Skeletal muscle satellite cell (primary cell): ENCODE results near the gene PRR15L.
A peak's percentile ranks its signal among the peaks of the same experiment; 100 is the strongest.

Source experiments
- H3K27me3 ChIP-seq: 2 replicates; pipeline ENCODE4 v1.7.0; 2013; ENCODE audit warnings: low read length; ENCODE audit not compliant: control insufficient read depth, insufficient read depth
- H3K36me3 ChIP-seq: 2 replicates; pipeline ENCODE4 v1.7.0; 2013; ENCODE audit warnings: mild to moderate bottlenecking, control low read depth, low read length; ENCODE audit not compliant: insufficient read depth
- H3K4me1 ChIP-seq: 2 replicates; pipeline ENCODE4 v1.7.0; 2013; ENCODE audit warnings: low read length; ENCODE audit not compliant: control insufficient read depth, insufficient read depth
- H3K4me2 ChIP-seq: 2 replicates; pipeline ENCODE4 v1.7.0; 2013; ENCODE audit warnings: mild to moderate bottlenecking, low read length
- H3K4me3 ChIP-seq: 2 replicates; pipeline ENCODE4 v1.7.0; 2013; ENCODE audit warnings: low read length
- H3K9ac ChIP-seq: 2 replicates; pipeline ENCODE4 v1.7.0; 2013; ENCODE audit warnings: mild to moderate bottlenecking, low read depth, low read length, moderate library complexity
- H3K9me3 ChIP-seq: replicated peaks from 2 replicates; pipeline ENCODE4 v1.7.0; 2013; ENCODE audit warnings: mild to moderate bottlenecking, control low read depth, low read length

The PRR15L gene

DNA sequence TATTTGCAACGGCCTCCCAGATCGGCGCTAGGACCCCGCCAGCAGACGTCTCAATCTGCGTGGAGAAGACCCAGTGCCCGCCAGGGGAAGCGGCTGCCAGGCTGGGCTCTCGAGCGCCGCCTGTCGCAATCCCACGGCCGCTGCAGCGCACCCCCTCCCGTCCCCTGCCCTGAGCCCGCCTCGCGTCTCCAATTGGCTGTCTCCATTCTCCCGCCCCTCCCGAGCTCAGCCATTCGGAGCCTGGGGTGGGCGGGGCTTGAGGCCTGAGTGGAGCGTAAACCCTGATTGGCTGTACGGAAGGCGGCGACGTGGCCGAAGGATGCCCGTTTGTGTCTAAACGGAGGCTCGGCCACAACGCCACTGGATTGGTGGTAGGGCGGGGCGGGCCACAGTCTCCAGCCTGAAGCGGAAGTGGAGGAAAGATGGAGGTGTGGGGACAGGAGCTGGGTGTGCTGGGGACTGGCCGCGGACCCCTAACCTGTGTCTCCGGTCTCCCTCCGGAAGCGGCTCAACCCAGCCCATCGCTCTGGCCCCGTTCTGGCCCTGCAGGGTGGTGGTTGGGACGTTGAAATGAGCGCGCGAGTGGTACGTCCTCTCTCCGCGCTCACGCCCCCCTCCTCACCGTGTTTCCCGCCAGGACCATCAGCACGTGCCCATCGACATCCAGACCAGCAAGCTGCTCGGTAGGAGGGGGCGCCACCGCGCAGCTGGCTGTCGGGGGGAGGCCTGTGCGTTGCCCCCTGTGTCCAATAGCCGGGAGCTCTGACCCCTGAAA, 13.2 kb upstream of the PRR15L start, which contains the start of gene CDK5RAP3:
TSS of gene CDK5RAP3 (plus strand) at position 389 of the 775 bp plus-strand sequence. CDS start at position 423, 34 bp downstream.
- H3K9me3 ChIP-seq, result no peaks in the 10 kb centered on the region
- H3K9ac ChIP-seq, result peak within 1 kb of the TSS; percentile 87
- H3K27me3 ChIP-seq, result no peaks in the 10 kb centered on the region
- peaks cover 16% of the 10 kb centered on the region for H3K36me3 ChIP-seq
- H3K4me1 ChIP-seq, result peaks cover 28% of the 10 kb centered on the region
- peak within 1 kb of the TSS; percentile 94 for H3K4me3 ChIP-seq
- H3K4me2 ChIP-seq, result peak within 1 kb of the TSS; percentile 97

DNA sequence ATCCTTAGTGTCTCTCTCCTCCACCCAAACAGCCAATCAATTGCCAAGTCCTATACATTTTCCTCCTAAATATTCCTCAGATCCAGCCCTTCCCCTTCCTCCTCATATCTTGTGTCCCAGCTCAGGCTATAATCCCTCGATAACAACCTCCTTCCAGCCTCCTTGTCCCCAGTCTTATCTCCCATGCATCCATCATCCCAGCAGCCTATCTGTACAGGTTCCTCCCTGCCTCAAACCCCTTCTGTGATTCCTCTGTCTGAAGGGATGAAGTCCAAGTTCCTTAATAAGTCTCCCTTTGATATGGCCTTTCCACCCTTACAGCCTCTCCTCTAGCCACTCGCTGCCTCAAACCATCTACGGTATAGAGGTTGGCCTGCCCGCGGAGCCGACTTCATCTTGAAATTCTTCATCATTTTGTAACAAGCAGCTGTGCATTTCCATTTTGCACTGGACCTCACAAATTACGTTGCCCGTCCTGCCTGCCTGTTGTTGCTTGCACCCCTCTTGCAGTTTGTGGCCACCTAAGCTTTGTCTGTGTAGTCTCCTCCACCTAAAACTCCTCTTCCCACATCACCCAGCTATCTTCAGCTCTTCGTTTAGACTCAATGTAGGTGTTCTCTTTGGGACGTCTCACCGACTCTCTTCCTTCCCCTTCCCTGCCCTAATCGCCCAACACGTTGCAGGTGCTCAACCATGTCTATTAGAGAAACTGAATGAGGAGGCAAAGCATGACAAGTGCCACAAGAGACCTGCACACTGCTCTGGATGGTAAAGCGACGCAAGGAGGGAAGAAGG, 12.4 kb upstream of the PRR15L start:
- Histone ChIP-seq H3K36me3 (peaks cover 10% of the 10 kb centered on the region), H3K4me1 (peaks cover 28% of the 10 kb centered on the region), H3K4me3 (peak overlapping the region; percentile 60), H3K9me3 (no peaks in the 10 kb centered on the region), H3K4me2 (peak overlapping the region; percentile 81), H3K27me3 (no peaks in the 10 kb centered on the region), H3K9ac (peak overlapping the region; percentile 32)

DNA sequence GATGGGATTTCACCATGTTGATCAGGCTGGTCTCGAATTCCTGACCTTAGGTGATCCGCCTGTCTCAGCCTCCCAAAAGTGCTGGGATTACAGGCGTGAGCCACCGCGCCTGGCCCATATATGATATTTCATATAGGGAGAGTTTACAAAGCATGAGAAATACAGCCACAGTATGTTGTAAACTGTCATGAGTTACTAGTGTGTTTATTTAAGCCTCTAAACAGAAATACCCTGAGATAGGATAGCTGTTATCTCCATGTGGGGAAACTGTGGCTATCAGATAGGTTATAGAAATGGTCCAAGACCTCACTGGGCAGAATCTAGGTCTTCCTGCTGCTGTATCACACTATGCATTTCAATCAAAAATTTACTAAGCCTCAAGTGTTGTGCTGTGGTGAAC, 11.2 kb upstream of the PRR15L start:
- no peak overlapping the region for H3K4me2 ChIP-seq
- H3K9me3 ChIP-seq, result no peaks in the 10 kb centered on the region
- no peak overlapping the region for H3K9ac ChIP-seq
- peaks cover 28% of the 10 kb centered on the region for H3K4me1 ChIP-seq
- H3K4me3 ChIP-seq, result no peak overlapping the region
- peaks cover 4% of the 10 kb centered on the region for H3K36me3 ChIP-seq
- no peaks in the 10 kb centered on the region for H3K27me3 ChIP-seq

DNA sequence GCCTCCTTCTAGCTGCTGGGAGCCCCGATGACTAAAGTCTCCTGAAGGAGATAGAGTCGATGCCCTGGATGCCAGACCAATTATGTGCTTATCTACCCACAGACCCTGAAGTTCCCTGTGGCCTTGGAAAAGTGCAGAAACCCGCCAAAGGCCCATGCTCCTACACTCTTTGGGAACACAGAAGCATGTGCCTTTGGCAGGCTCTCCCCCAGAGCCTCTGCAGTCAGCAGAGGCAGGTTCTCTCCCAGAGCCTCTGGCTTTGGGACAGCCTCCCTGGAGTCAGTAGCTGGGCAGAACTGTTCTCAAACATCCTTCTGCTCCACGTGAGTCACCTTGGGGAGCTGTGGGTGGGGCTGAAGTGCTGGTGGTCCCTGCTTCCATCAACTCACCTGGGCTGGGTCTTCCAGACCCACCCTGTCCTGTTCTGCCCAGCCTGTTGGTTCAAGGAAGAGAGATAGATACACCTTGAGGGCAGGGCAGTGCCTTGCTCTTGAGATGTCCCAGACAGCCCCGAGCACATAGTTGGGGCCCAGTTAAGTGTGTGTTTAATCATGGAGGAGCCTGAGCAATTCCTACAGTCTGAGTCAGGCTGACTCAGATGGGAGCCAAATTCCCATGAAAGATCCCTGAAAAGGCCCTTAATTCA, 10.0 kb upstream of the PRR15L start:
- Histone ChIP-seq H3K36me3 (no peaks in the 10 kb centered on the region), H3K27me3 (no peaks in the 10 kb centered on the region), H3K9ac (no peak overlapping the region), H3K4me3 (no peak overlapping the region), H3K9me3 (no peaks in the 10 kb centered on the region), H3K4me1 (peaks cover 28% of the 10 kb centered on the region), H3K4me2 (peak overlapping the region; percentile 10)

DNA sequence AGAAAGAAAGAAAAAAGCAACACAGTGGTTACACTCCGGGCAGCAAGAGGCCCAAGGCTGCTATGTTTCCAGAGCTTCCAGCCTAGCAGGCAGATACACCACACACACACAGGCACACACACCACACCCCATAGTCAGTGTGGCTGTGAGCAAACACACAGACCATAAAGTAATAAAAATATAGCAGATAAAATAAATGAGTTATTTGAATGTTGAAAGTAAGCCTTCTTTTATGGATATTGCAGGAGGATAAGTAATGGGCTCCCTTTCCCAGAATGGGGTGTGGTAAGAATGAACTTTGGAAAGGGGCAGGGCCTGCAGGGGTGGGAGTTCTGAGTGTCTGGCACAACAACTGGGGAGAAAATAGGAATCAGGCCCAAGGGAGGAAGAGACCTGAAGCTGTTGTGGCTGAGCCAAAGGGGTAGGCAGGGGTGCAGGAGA, 8.4 kb upstream of the PRR15L start:
- H3K36me3 ChIP-seq, result no peaks in the 10 kb centered on the region
- H3K4me2 ChIP-seq, result no peak overlapping the region
- no peak overlapping the region for H3K9ac ChIP-seq
- H3K27me3 ChIP-seq, result peaks cover 7% of the 10 kb centered on the region
- H3K4me3 ChIP-seq, result no peak overlapping the region
- H3K9me3 ChIP-seq, result no peaks in the 10 kb centered on the region
- peaks cover 17% of the 10 kb centered on the region for H3K4me1 ChIP-seq

DNA sequence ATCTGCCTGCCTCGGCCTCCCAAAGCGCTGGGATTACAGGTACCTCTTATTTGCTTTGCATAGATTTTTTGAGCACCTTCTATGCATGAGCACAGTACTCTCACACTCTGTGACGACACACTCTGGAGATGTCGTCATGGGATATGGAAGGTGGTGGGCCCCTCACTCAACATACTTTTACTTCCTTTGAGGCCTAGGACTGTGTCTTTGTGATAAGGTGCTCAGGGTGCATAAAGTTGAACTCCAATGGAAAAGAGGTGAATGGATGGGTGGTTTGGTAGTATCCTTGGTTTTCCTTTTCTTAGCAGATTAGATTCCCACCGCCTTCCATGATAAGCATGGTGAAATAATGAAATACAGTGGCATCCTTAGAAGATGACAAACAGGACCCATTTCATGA, 7.2 kb upstream of the PRR15L start:
- H3K36me3 ChIP-seq, result no peaks in the 10 kb centered on the region
- H3K9me3 ChIP-seq, result no peaks in the 10 kb centered on the region
- peaks cover 12% of the 10 kb centered on the region for H3K4me1 ChIP-seq
- H3K4me3 ChIP-seq, result no peak overlapping the region
- no peak overlapping the region for H3K9ac ChIP-seq
- no peak overlapping the region for H3K4me2 ChIP-seq
- peaks cover 15% of the 10 kb centered on the region for H3K27me3 ChIP-seq

DNA sequence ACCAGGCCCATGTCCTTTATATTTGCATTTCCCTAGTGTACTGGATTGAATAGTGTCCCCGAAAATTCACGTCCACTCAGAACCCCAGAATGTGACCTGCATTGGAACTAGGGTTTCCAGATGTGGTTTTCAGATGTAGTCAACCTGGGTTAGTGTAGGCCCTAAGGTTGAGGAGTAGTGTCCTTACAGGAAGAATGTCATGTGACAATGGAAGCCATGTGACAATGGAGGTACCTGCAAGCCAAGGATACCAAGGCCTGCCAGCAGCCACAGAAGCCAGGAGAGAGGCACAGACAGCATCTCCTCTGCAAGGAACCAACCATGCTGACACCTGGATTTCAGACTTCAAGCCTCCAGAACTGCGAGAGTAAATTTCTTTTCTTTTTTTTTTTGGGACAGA, 5.2 kb upstream of the PRR15L start:
- no peaks in the 10 kb centered on the region for H3K9me3 ChIP-seq
- peaks cover 7% of the 10 kb centered on the region for H3K4me1 ChIP-seq
- no peak overlapping the region for H3K4me2 ChIP-seq
- no peaks in the 10 kb centered on the region for H3K36me3 ChIP-seq
- no peak overlapping the region for H3K4me3 ChIP-seq
- H3K27me3 ChIP-seq, result peaks cover 26% of the 10 kb centered on the region
- H3K9ac ChIP-seq, result no peak overlapping the region

DNA sequence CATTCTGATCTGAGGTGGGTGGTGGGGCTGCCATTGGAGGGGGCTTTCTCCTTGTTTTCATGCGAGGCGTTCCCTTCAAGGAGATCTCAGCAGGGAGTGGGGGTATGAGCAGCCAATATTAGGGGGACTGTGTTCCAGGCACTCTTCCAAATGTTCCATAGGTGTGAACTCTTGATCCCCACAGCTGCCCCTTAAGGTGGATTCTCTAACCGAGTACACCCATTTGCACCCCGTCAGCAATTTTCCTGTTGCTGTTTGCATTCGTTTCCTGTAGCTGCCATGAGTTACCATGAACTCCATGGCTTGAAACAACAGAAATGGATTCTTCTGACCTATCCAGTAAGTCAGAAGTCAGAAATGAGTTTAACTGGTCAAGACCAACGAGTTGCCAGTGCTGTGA, 3.7 kb upstream of the PRR15L start:
- Histone ChIP-seq H3K27me3 (peaks cover 32% of the 10 kb centered on the region), H3K4me2 (no peak overlapping the region), H3K9me3 (no peaks in the 10 kb centered on the region), H3K4me1 (no peaks in the 10 kb centered on the region), H3K9ac (no peak overlapping the region), H3K36me3 (no peaks in the 10 kb centered on the region), H3K4me3 (no peak overlapping the region)

DNA sequence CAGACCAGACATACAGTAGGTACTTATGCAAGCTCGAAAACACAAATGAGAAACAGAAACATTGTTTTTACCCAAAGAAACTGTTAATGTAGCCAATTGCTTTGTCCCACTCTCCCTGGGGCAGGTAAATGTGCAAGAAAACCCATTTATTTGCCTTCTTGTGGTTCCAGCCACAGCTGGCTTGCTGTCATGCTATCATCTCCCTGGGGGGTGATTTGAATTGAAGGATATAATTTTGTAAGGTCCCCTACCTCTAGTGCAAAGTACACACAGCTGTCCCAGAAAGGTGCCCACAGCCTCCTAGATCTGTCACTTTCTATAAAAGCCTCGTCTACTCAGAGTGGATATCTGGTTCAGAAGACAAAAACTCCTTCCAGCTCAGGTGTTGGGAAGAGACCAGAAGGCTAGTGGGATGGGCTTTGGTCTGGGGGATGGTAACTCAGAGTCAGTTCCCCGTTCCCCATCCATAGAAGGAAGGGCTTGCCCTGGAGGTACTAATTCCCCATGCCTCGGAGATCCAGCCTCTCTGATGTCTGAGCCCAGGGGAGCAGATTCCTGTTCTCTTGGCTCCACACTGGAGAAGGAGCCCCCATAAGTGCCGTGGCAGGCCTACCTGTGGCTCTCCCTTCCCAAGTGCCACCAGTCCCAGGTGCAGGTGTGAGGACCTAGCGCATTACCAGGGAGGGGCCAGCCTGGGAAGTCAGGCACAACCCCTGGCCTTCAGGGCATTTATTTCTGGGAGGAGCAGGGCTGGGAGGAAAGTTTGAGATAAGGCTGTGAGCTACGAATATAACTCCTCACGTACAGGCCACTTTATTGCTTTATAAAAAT, 2.4 kb upstream of the PRR15L start:
- Histone ChIP-seq H3K4me3 (no peak overlapping the region), H3K36me3 (no peaks in the 10 kb centered on the region), H3K27me3 (peaks cover 32% of the 10 kb centered on the region), H3K4me1 (no peaks in the 10 kb centered on the region), H3K9me3 (no peaks in the 10 kb centered on the region), H3K4me2 (no peak overlapping the region), H3K9ac (no peak overlapping the region)

DNA sequence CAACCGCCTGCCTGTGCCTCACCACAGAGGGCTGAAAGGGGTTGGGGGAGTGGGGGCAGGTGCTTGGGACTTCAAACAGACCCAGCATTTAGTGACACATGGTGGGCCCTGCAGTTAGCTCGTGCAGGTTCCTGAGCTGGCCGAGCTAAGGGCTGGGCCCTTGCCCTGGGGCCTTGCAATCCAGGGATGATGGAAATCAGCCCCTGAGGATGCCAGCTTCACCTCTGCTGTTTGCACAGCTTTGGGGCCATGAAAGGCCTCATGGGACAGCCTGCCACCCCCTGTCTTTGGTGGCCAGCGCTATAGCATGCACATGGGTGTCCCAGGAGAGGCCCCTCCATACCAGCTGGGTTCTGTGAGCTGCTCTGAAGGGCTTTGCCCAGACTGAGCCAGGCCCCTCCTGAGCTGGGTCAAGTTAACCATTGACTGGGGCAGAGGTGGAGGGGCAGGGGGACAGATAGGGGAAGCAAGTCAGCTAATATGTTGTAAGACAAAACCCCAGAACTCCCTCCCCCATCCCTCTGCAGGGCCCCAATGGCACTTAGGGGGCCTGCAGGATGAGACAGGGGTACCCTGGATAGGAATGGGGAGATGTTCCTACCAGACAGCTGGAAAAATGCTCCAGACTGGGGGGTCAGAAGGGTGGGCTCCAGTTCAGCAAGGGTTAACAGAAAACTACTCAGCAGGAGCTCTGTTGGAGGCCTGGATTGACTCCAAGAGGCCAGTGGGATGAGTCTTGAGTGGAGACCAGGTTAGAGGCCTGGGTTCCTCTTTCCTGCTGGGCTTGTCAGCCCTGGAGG, 692 bp downstream of the PRR15L start:
- no peak overlapping the region for H3K9ac ChIP-seq
- no peak overlapping the region for H3K4me3 ChIP-seq
- H3K36me3 ChIP-seq, result no peaks in the 10 kb centered on the region
- H3K4me1 ChIP-seq, result no peaks in the 10 kb centered on the region
- H3K4me2 ChIP-seq, result no peak overlapping the region
- H3K9me3 ChIP-seq, result no peaks in the 10 kb centered on the region
- H3K27me3 ChIP-seq, result peaks cover 32% of the 10 kb centered on the region
